Neural cell (in vitro differentiated cells): Measurements from ENCODE around the gene WWC1. TPM values are rescaled to one million over a fixed set of nuclear protein-coding genes. Genes with fewer than 3 reads are reported as not detected.

Source experiments
- H2AFZ ChIP-seq: fragments of 200-600, 300-800 bp; sonication (generic), shearing (Covaris generic); 2 replicates; pipeline ENCODE4 v1.6.0; 2014; ENCODE audit warnings: low read depth, mild to moderate bottlenecking, antibody characterized with exemption, low read length, moderate library complexity
- H3F3A ChIP-seq: fragments of 200-600 bp; shearing (Covaris generic); 2 replicates; pipeline ENCODE4 v1.6.1; 2016; ENCODE audit warnings: mild to moderate bottlenecking, moderate library complexity, mixed read lengths, antibody characterized with exemption, low read length; ENCODE audit not compliant: insufficient read depth, poor library complexity, severe bottlenecking
- H3K27ac ChIP-seq: fragments of 200-600, 300-800 bp; sonication (generic), shearing (Covaris generic); 2 replicates; pipeline ENCODE4 v1.5.1; 2014; ENCODE audit warnings: mild to moderate bottlenecking, low read length, moderate library complexity
- H3K27me3 ChIP-seq: fragments of 300-800, 200-600 bp; sonication (generic), shearing (Covaris generic); 2 replicates; pipeline ENCODE4 v1.6.0; 2014; ENCODE audit warnings: mild to moderate bottlenecking, low read depth, low read length, moderate library complexity; ENCODE audit not compliant: insufficient read depth
- H3K36me3 ChIP-seq: fragments of 300-800, 200-600 bp; sonication (generic), shearing (Covaris generic); 2 replicates; pipeline ENCODE4 v1.5.1; 2014; ENCODE audit warnings: mild to moderate bottlenecking, antibody characterized with exemption, low read length, moderate library complexity; ENCODE audit not compliant: insufficient read depth
- H3K4me2 ChIP-seq: fragments of 300-800, 200-600 bp; sonication (generic), shearing (Covaris generic); 2 replicates; pipeline ENCODE4 v1.6.0; 2014; ENCODE audit warnings: mild to moderate bottlenecking, low read length
- H3K4me3 ChIP-seq: fragments of 300-800, 200-600 bp; sonication (generic), shearing (Covaris generic); 2 replicates; pipeline ENCODE4 v1.5.1; 2014; ENCODE audit warnings: mild to moderate bottlenecking, low read length, moderate library complexity
- H3K79me2 ChIP-seq: fragments of 200-600 bp; shearing (Covaris generic); replicated peaks from 2 replicates; pipeline ENCODE4 v1.6.0; 2014; ENCODE audit warnings: mild to moderate bottlenecking, low read length, moderate library complexity; ENCODE audit not compliant: insufficient read depth
- H3K9ac ChIP-seq: fragments of 300-800, 200-600 bp; sonication (generic), shearing (Covaris generic); 2 replicates; pipeline ENCODE4 v1.6.1; 2016; ENCODE audit warnings: mild to moderate bottlenecking, low read length, mixed read lengths
- H3K9me2 ChIP-seq: fragments of 200-600 bp; shearing (Covaris generic); 2 replicates; pipeline ENCODE4 v1.6.1; 2016; ENCODE audit warnings: mild to moderate bottlenecking, low read length, mixed read lengths; ENCODE audit not compliant: insufficient read depth
- H3K9me3 ChIP-seq: fragments of 200-600, 300-800 bp; sonication (generic), shearing (Covaris generic); 2 replicates; pipeline ENCODE4 v1.6.1; 2016; ENCODE audit warnings: mild to moderate bottlenecking, mixed run types, low read length, moderate library complexity, mixed read lengths
- H4K20me1 ChIP-seq: fragments of 200-600 bp; shearing (Covaris generic); 2 replicates; pipeline ENCODE4 v1.6.1; 2016; ENCODE audit warnings: mild to moderate bottlenecking, mixed run types; ENCODE audit not compliant: insufficient read depth
- CTCF ChIP-seq: fragments of 450-650 bp; IDR thresholded peaks from 2 replicates; pipeline ENCODE4 v1.5.1; 2014; ENCODE audit warnings: antibody characterized with exemption, mild to moderate bottlenecking, moderate library complexity; ENCODE audit not compliant: poor library complexity, severe bottlenecking
- EP300 ChIP-seq: fragments of 450-650 bp; conservative IDR thresholded peaks from 2 replicates; pipeline ENCODE4 v1.6.1; 2014; ENCODE audit warnings: antibody characterized with exemption, mild to moderate bottlenecking, moderate library complexity; ENCODE audit not compliant: poor library complexity, severe bottlenecking
- EZH2 ChIP-seq: fragments of 200-600, 300-800 bp; shearing (Covaris generic), sonication (generic); IDR thresholded peaks from 2 replicates; pipeline ENCODE4 v1.6.1; 2014; ENCODE audit warnings: antibody characterized with exemption, low read length, borderline replicate concordance, mild to moderate bottlenecking; ENCODE audit not compliant: insufficient read depth, poor library complexity, severe bottlenecking
- MXI1 ChIP-seq: fragments of 450-650 bp; conservative IDR thresholded peaks from 2 replicates; pipeline ENCODE4 v1.6.1; 2014; ENCODE audit warnings: antibody characterized with exemption, mild to moderate bottlenecking; ENCODE audit not compliant: poor library complexity, severe bottlenecking
- POLR2AphosphoS5 ChIP-seq: IDR thresholded peaks from 2 replicates; pipeline ENCODE4 v1.6.1; 2012
- RAD21 ChIP-seq: fragments of 450-650 bp; conservative IDR thresholded peaks from 2 replicates; pipeline ENCODE4 v1.6.1; 2014; ENCODE audit warnings: antibody characterized with exemption, mild to moderate bottlenecking, moderate library complexity
- REST ChIP-seq: IDR thresholded peaks from 2 replicates; pipeline ENCODE4 v1.6.1; 2012; ENCODE audit warnings: borderline replicate concordance
- SMC3 ChIP-seq: fragments of 450-650 bp; conservative IDR thresholded peaks from 2 replicates; pipeline ENCODE4 v1.6.1; 2014; ENCODE audit warnings: antibody characterized with exemption, mild to moderate bottlenecking, moderate library complexity; ENCODE audit not compliant: poor library complexity
- TAF1 ChIP-seq: IDR thresholded peaks from 2 replicates; pipeline ENCODE4 v1.6.1; 2012; ENCODE audit warnings: low read depth
- polyA plus RNA-seq: library from polyadenylated mRNA; depleted of rRNA; stranded (reverse); fragments of >200 nt; gene quantifications from 2 replicates; pipeline ENCODE4 v1.2.3, GENCODE V29; 2014

Gene WWC1
- polyA plus RNA-seq, 1 donor from 2014 or later = 0.97 TPM

- H4K20me1 ChIP-seq = no peaks in the 10 kb centered on the region
- H3K9me2 ChIP-seq = no peaks in the 10 kb centered on the region
- H2AFZ ChIP-seq = no peak overlapping the region
- H3K4me2 ChIP-seq = no peak overlapping the region
- no peak for TF ChIP-seq SMC3
- TF ChIP-seq TAF1 = no peak
- TF ChIP-seq REST = no peak
- TF ChIP-seq EP300 = no peak
- no peak for TF ChIP-seq CTCF
- no peak for TF ChIP-seq POLR2AphosphoS5
- no peak for TF ChIP-seq RAD21
- TF ChIP-seq MXI1 = no peak
- TF ChIP-seq EZH2 = no peak
- H3K36me3 ChIP-seq = no peaks in the 10 kb centered on the region
- no peak overlapping the region for H3K4me3 ChIP-seq
- H3K9ac ChIP-seq = no peak overlapping the region
- no peaks in the 10 kb centered on the region for H3K27me3 ChIP-seq
- H3K27ac ChIP-seq = no peak overlapping the region
- H3F3A ChIP-seq = no peaks in the 10 kb centered on the region
- H3K9me3 ChIP-seq = no peaks in the 10 kb centered on the region
- no peaks in the 10 kb centered on the region for H3K79me2 ChIP-seq
These were observed 115.8 kb downstream of the WWC1 start for GRCh38 chr5:168407211-168407610.

- no peak overlapping the region for H3K4me3 ChIP-seq
- no peaks in the 10 kb centered on the region for H3K9me3 ChIP-seq
- TF ChIP-seq CTCF = no peak
- H3K79me2 ChIP-seq = no peaks in the 10 kb centered on the region
- no peaks in the 10 kb centered on the region for H3K36me3 ChIP-seq
- H3K9me2 ChIP-seq = no peaks in the 10 kb centered on the region
- no peak overlapping the region for H3K4me2 ChIP-seq
- no peak overlapping the region for H3K9ac ChIP-seq
- no peaks in the 10 kb centered on the region for H3K27me3 ChIP-seq
- no peak overlapping the region for H3K27ac ChIP-seq
- no peaks in the 10 kb centered on the region for H3F3A ChIP-seq
- no peaks in the 10 kb centered on the region for H4K20me1 ChIP-seq
- H2AFZ ChIP-seq = no peak overlapping the region
These were observed 117.3 kb downstream of the WWC1 start for GRCh38 chr5:168408561-168409305.
